GM19351 (cell line): ENCODE measurements around the gene STEAP1B.
A peak's percentile ranks its signal among the peaks of the same experiment; 100 is the strongest.
"Not testable (repeated sequence)": the region's sequence is repeated elsewhere in the genome, so short reads cannot be mapped to it uniquely, and the experiment has no call there.

Source experiments
- ATAC-seq: cut with Tn5 transposase; IDR thresholded peaks from one replicate; pipeline ENCODE4 v1.9.1; 2021; ENCODE audit warnings: mild to moderate bottlenecking, moderate library complexity; ENCODE audit not compliant: unreplicated experiment

The STEAP1B gene

GRCh38 chr7:22460363-22460988 lies 39.5 kb downstream of the STEAP1B start:
- ATAC-seq = no peak

GRCh38 chr7:22457471-22457870 lies 42.5 kb downstream of the STEAP1B start:
- no peak for ATAC-seq

GRCh38 chr7:22454446-22454845 lies 45.5 kb downstream of the STEAP1B start:
- no peak for ATAC-seq

GRCh38 chr7:22452960-22453558 lies 46.9 kb downstream of the STEAP1B start:
- no peak for ATAC-seq

- ATAC-seq = no peak
These were observed 47.6 kb downstream of the STEAP1B start for GRCh38 chr7:22452142-22452959.

- not testable (repeated sequence) for ATAC-seq
These were observed 50.0 kb downstream of the STEAP1B start for GRCh38 chr7:22450013-22450412.

GRCh38 chr7:22447762-22448161 lies 52.2 kb downstream of the STEAP1B start:
- ATAC-seq = peak; percentile 89

GRCh38 chr7:22447008-22447407 lies 53.0 kb downstream of the STEAP1B start:
- ATAC-seq = peak; percentile 29

GRCh38 chr7:22445853-22446252 lies 54.1 kb downstream of the STEAP1B start:
- no peak for ATAC-seq

GRCh38 chr7:22445140-22445743 lies 54.7 kb downstream of the STEAP1B start:
- no peak for ATAC-seq

- ATAC-seq = no peak
These were observed 55.6 kb downstream of the STEAP1B start for GRCh38 chr7:22444181-22444971.

- no peak for ATAC-seq
These were observed 56.4 kb downstream of the STEAP1B start for GRCh38 chr7:22443370-22444180.

GRCh38 chr7:22442882-22443369 lies 57.1 kb downstream of the STEAP1B start:
- ATAC-seq = no peak

GRCh38 chr7:22442187-22442881 lies 57.7 kb downstream of the STEAP1B start:
- ATAC-seq = no peak

- no peak for ATAC-seq
These were observed 58.8 kb downstream of the STEAP1B start for GRCh38 chr7:22441157-22441556.

GRCh38 chr7:22438994-22439393 lies 61.0 kb downstream of the STEAP1B start:
- ATAC-seq = peak; percentile 54

- not testable (repeated sequence) for ATAC-seq
These were observed 63.4 kb downstream of the STEAP1B start for GRCh38 chr7:22436552-22436951.

GRCh38 chr7:22435720-22436119 lies 64.3 kb downstream of the STEAP1B start:
- ATAC-seq = no peak

GRCh38 chr7:22435105-22435504 lies 64.9 kb downstream of the STEAP1B start:
- ATAC-seq = peak; percentile 89
